GM10266 (cell line): ENCODE measurements around the gene C1QTNF3.
"Not testable (repeated sequence)": the region's sequence is repeated elsewhere in the genome, so short reads cannot be mapped to it uniquely, and the experiment has no call there.

ENCODE experiments used
- DNase-seq: peaks from one replicate; pipeline ENCODE4 v3.0.0; 2012; ENCODE audit errors: extremely low spot score
- TF ChIP-seq, protein P1 (sequence below): IDR thresholded peaks from 2 replicates; pipeline ENCODE4 v1.5.1; 2012; ENCODE audit warnings: mild to moderate bottlenecking, low read depth; ENCODE audit not compliant: control insufficient read depth, insufficient read depth; ENCODE audit errors: missing control alignments

The C1QTNF3 gene, protein sequence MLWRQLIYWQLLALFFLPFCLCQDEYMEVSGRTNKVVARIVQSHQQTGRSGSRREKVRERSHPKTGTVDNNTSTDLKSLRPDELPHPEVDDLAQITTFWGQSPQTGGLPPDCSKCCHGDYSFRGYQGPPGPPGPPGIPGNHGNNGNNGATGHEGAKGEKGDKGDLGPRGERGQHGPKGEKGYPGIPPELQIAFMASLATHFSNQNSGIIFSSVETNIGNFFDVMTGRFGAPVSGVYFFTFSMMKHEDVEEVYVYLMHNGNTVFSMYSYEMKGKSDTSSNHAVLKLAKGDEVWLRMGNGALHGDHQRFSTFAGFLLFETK

DNA sequence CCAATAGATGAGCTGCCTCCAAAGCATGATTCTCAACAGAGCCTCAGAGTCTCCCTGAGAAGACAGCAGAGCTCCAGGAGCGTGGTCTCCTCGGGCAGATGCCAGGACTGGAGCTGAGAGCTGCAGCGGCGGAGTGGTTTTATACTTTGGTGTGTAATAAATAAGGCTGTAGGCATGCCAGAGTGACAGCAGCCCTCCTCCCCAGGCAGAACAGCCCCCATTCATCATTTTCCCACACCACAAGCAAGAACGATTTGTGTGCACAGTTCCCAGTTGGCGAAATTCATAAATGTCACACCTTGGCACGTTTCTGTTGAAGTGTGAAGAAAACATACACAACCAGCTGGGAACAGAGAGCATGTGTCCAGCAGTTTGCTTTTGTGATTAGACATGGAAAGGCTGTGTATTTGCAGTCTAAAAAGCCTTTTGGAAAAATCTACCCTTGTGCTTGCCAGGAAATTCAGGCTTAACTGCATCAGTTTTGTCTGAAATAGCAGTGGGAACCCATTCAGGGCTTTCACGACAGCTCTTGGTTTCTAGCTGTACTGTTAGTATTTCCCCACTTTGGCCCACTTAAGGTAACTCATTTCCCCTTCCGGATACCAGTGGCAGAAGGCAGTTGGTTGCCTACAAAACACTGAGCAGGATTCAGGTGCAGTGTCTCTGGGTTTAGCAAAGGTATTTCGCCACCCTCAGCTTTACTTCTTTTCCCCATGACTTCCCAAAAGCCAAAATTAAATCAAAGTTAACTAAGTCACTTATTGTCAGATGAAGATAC, at the start of gene C1QTNF3:
C1QTNF3 (minus strand) TSS at position 115 of the 778 bp plus-strand sequence; CDS start at position 27, 88 bp downstream.
- DNase-seq, result no peak
- TF ChIP-seq, protein P1, sequence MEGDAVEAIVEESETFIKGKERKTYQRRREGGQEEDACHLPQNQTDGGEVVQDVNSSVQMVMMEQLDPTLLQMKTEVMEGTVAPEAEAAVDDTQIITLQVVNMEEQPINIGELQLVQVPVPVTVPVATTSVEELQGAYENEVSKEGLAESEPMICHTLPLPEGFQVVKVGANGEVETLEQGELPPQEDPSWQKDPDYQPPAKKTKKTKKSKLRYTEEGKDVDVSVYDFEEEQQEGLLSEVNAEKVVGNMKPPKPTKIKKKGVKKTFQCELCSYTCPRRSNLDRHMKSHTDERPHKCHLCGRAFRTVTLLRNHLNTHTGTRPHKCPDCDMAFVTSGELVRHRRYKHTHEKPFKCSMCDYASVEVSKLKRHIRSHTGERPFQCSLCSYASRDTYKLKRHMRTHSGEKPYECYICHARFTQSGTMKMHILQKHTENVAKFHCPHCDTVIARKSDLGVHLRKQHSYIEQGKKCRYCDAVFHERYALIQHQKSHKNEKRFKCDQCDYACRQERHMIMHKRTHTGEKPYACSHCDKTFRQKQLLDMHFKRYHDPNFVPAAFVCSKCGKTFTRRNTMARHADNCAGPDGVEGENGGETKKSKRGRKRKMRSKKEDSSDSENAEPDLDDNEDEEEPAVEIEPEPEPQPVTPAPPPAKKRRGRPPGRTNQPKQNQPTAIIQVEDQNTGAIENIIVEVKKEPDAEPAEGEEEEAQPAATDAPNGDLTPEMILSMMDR, result no peak

DNA sequence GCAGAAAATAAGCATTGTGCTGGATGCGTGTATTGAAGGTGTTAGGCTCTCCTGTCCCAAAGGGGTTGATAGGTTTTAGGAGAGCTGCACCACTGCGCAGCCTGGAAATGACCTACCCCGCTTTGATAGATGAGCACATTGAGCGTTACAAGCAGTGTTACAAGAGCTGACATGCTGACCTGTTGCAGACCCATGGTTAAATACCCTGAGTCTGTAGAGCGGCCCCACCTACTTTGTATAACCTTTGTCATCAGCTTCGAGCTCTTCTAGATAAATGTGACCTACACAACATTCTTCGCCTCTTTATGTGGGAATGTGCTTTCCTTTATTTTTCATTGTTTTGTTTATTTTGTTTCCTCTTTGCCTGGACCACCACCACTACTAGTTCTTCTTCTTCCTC, 48.0 kb upstream of the C1QTNF3 start:
- DNase-seq, result peak; percentile 0

DNA sequence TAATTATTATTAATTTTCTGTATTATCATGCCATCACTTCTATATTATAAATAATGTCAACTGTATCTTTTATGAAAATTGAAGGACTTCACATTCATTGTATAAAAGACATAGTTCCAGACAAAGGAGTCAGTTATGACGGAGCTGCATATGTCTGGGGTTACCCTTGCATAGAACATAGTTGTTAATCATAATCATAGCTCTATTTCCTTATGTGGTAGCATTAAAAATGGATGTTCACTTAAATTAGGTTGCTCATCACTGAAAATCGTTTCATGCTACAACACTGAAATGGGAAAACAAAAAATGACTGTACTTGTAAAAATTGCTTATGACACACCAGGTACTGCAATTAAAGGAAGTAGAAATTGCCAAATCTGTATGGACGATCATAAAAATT, 46.8 kb upstream of the C1QTNF3 start:
- not testable (repeated sequence) for DNase-seq

DNA sequence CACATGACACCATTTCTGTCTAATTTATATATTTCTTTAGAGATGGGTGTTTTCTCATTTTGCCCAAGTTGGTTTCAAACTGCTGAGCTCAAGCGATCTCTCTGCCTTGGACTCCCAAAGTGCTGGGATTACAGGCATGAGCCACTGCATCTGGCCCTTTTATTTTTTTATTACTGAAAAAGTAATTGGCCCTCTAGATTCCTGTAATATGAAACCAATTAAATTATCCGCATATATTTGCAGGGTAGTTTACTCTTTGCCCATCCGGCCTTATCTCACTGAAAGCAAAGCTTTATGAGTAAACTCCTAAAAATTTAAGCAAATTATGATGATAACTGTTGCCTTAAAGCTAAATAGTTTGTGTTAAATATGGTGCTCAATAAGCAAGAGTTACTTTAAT, 44.7 kb upstream of the C1QTNF3 start:
- not testable (repeated sequence) for DNase-seq

DNA sequence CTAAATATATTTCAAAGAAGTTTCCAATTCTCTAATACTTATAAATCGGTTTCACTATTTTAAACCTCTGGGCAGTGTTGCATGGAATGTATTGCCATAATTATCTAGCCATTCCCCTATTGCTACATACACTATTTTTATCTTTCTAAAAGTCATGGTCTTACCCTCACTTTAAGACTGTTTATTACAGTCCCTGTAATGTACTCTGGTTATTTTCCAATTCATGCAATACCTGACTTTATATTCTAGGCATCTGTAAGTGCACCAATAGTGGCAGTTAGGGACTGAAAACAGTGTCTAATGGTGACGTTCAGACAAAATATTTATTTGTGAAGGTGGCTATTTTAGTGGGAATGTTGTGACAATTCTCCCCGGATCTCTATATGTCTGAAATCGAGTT, 40.9 kb upstream of the C1QTNF3 start:
- not testable (repeated sequence) for DNase-seq

DNA sequence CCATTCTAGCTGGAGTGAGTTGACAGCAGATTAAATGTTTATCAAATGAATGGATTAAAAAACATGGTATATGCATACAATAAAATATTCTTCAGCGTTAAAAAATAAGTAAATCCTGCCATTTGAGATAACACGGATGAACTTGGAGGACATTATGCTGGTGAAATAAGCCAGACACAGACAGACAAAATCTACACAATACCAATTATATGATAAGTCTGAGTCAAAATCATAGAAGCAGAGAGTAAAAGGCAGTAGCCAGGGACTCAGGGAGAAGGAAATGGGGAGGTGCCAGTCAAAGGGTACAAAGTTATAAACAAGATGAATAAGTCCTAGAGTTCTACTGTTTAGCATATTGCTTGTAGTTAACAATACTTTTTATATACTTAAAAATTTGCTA, 36.5 kb upstream of the C1QTNF3 start:
- not testable (repeated sequence) for DNase-seq

DNA sequence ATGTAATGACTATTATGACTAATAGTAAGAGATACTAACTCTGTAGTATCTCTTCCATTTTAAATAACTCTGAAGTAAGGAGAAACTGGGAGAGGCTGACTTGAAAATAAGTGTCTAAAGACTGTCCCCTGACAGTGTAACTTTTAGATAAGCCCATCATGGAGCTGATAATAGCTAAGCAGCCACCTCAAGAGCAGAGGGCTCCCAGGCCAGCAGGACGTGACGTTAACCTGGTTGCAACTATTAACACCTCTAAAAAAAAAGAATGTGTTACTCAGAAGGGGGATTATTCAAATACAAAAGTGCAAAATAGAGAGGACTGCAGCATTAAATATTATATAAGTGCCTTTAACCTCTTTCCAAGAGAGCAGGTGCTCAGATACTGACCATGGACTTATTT, 34.6 kb upstream of the C1QTNF3 start:
- not testable (repeated sequence) for DNase-seq

DNA sequence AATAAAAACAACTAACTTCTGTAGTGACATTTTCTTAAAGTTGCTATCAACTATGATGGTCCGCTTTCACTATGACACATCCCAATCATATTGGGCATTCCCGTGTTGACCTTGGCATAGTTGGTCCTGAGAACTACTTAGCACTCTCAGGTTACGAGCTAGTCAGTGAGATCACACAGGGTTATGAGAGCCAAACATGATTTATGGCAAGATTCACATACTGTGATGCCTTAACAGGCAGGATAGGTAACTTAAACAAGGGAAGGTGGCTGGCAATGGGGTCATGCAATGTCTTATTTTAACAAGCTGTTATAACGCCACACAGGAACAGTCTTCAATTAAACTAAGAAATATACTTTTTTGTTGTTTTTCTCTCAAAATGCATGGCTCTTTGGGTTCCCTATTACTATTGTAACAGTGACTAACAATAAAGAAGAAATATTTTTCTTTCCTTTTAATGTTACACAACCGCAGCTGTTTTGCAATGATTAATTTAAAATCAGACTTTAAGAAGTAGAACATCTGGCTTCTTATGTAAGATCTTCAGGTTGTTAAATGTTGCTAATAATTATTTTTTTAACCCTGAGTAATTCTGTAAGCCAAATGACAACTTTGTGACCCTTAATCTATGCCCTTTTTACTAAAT, 33.8 kb upstream of the C1QTNF3 start:
- DNase-seq, result not testable (repeated sequence)

DNA sequence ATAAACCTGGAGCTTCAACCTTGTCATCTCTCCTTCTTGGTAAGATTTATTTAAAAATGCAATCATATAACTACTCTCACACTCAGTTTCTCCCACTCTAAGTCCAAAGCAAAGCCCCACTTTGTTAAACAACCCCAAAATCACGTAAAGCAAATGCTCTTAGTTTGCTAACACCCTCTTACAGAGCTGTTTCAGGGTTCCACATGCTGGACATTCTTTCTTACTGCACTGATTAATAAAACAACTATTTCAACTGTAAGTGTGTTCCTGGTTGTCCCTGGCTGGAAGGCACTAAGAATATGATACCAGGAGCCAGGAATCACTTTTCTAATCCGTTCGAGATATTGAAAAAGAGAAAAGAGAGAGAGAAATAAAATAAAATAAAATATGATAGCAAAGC, 31.5 kb upstream of the C1QTNF3 start:
- DNase-seq, result not testable (repeated sequence)

DNA sequence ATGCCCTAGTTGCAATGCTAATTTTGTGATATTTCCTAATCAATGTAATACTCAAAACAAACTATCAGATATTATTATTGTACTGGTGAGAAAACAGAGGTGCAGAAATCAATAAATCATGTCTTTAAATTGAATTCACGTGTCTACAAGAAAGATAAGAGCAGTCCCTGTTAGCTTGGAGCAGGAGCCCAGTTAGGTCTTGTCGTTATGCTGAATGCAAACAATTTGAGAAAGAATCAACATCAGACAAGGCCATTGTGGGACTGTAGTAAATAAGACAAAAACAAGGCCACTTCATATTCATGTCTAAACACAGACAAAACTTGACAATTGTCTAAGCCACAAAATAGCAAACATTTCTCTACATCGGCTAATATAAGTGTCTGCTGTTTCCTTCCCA, 31.1 kb upstream of the C1QTNF3 start:
- not testable (repeated sequence) for DNase-seq

DNA sequence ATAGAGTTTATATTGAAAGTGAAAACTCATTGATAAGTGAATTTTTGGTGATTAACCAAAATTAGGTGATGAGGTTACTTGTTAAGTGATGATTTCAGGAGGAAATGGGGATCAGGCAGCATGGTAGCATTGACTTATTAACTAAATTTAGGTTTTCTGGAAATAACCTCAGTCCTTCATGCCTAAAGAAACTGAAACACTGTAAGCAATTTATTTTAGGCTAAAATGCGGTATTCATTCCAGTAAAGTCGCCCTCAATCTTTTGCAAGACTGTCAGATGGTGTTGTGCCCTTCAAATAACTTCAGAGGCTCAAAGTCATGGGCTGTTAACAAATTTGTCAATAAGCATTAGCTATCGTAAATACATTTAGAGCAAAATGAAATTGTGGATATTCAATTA, 27.6 kb upstream of the C1QTNF3 start:
- not testable (repeated sequence) for DNase-seq

DNA sequence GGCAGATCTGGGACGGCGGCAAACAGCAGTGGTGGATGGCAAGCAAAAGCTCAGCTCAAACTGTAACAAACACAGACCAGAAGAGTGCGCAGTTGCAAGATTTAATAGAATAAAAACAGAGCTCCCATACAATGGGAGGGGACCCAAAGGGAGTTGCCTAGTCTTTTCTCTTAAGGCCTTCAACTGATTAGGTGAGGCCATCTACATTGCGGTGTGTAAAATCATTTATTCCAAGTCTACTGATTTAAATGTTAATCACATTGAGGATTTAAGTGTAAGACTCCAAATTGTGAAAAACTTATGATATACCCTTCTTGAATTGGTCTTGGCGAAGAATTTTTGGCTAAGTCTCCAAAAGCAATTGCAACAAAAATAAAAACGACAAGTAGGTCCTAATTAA, 21.6 kb upstream of the C1QTNF3 start:
- no peak for DNase-seq
- TF ChIP-seq, protein P1, result no peak

DNA sequence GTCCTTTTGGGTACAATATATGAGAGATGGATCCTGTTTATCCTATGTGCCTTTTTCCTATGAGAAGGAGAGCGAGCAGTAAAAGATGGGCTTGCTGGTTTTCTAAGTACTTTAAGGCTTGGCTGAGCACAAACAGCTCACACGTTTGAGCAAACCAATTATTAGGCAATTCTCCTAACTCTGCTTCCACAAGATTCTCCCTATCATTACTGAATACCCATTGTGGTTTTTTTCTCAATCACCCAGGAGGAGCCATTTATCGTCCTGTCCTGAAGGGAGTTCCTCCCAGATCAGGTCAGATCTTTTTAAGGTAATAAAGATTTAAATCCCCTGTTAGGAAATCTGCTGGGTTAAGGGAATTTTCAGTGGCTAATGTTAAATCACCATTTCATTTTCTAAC, 19.4 kb upstream of the C1QTNF3 start:
- TF ChIP-seq, protein P1, result no peak
- no peak for DNase-seq
